B cell (primary cell): ENCODE data around the gene MBD3L2. TPM values are rescaled to one million over a fixed set of nuclear protein-coding genes. Genes with fewer than 3 reads are reported as not detected.
"Not testable (repeated sequence)": the region's sequence is repeated elsewhere in the genome, so short reads cannot be mapped to it uniquely, and the experiment has no call there.

Experiments used
- ATAC-seq: fragments of 200-7000 bp; cut with Tn5 transposase; one replicate; pipeline ENCODE4 v1.10.0; 2021; ENCODE audit warnings: low read depth, mild to moderate bottlenecking, moderate number of reproducible peaks, moderate library complexity
- CTCF ChIA-PET: fragments of 350-600 bp; sonication (Branson Sonifier 250); formaldehyde crosslinking; loops from one replicate; lab custom pipeline; 2021; ENCODE audit warnings: antibody characterized with exemption, inconsistent platforms; lab: Charles Lee
- POLR2A ChIA-PET: fragments of 350-600 bp; sonication (Branson Sonifier 250); formaldehyde crosslinking; loops from one replicate; lab custom pipeline; 2021; ENCODE audit warnings: antibody characterized with exemption; lab: Charles Lee
- DNase-seq: peaks from one replicate; pipeline ENCODE4 v3.0.0; 2013
- H2AFZ ChIP-seq: 2 replicates; pipeline ENCODE4 v1.6.1; 2012; ENCODE audit warnings: mild to moderate bottlenecking, low read depth, low read length; ENCODE audit not compliant: insufficient read depth, poor library complexity, severe bottlenecking
- H3K27ac ChIP-seq, 2 donors: 1 replicate in 1 of 2; 2 replicates in 1 of 2; pipeline ENCODE4 v1.5.1; 2012 to 2013; ENCODE audit warnings: low read length in 2 of 2, mild to moderate bottlenecking in 2 of 2, moderate library complexity in 1 of 2
- H3K27me3 ChIP-seq, 4 experiments: fragments of 200-600 bp in 1 of 4; sonication (generic) in 1 of 4; replicated peaks in 1 of 4; 1 replicate in 2 of 4; 2 replicates in 2 of 4; pipeline versions ENCODE4 v1.6.1 to v1.7.0; 2013 to 2016; ENCODE audit warnings: low read length in 3 of 4, mild to moderate bottlenecking in 2 of 4, mixed read lengths in 1 of 4, moderate library complexity in 1 of 4; ENCODE audit not compliant: insufficient read depth in 4 of 4, control insufficient read depth in 3 of 4; ENCODE audit errors: control extremely low read depth in 1 of 4
- H3K36me3 ChIP-seq, 2 experiments: replicated peaks in 1 of 2; 1 replicate in 1 of 2; 2 replicates in 1 of 2; pipeline versions ENCODE4 v1.6.1 to v1.7.1; 2013; ENCODE audit warnings: low read length in 1 of 2; ENCODE audit not compliant: insufficient read depth in 2 of 2, control insufficient read depth in 1 of 2; ENCODE audit errors: control extremely low read depth in 1 of 2, extremely low read depth in 1 of 2
- H3K4me1 ChIP-seq, 2 donors: fragments of 200-600 bp in 1 of 2; sonication (generic) in 1 of 2; 1 replicate in 1 of 2; 2 replicates in 1 of 2; pipeline versions ENCODE4 v1.5.1 to v1.6.1; 2013 to 2017; ENCODE audit warnings: low read length in 2 of 2; ENCODE audit not compliant: control insufficient read depth in 2 of 2, insufficient read depth in 2 of 2
- H3K4me2 ChIP-seq: replicated peaks from 2 replicates; pipeline ENCODE3; 2012; ENCODE audit warnings: mild to moderate bottlenecking, low read depth, low read length; ENCODE audit not compliant: poor library complexity, severe bottlenecking
- H3K4me3 ChIP-seq, 5 experiments: fragments of 200-600 bp in 1 of 5; sonication (generic) in 1 of 5; 1 replicate in 3 of 5; 2 replicates in 2 of 5; pipeline versions ENCODE4 v1.5.1 to v1.7.0; 2011 to 2016; ENCODE audit warnings: low read length in 4 of 5, mild to moderate bottlenecking in 4 of 5, low read depth in 2 of 5, control low read depth in 1 of 5, moderate library complexity in 1 of 5; ENCODE audit not compliant: insufficient read depth in 1 of 5; ENCODE audit errors: control extremely low read depth in 1 of 5, extremely low read depth in 1 of 5
- H3K79me2 ChIP-seq: fragments of 200-600 bp; sonication (generic); one replicate; pipeline ENCODE4 v1.6.0; 2016; ENCODE audit warnings: low read length; ENCODE audit not compliant: control insufficient read depth, insufficient read depth
- H3K9ac ChIP-seq: fragments of 200-600 bp; sonication (generic); 2 replicates; pipeline ENCODE4 v1.6.1; 2017; ENCODE audit warnings: mild to moderate bottlenecking, low read length, moderate library complexity
- H3K9me3 ChIP-seq, 3 donors: one replicate each; pipeline versions ENCODE4 v1.6.1 to v1.7.1; 2013; ENCODE audit warnings: low read length in 2 of 3; ENCODE audit not compliant: control insufficient read depth in 2 of 3, insufficient read depth in 1 of 3; ENCODE audit errors: control extremely low read depth in 1 of 3
- H4K20me1 ChIP-seq: 2 replicates; pipeline ENCODE4 v1.6.0; 2012; ENCODE audit warnings: mild to moderate bottlenecking, low read length; ENCODE audit not compliant: insufficient read depth, control insufficient read depth, poor library complexity, severe bottlenecking
- H3K27ac Mint-ChIP-seq: one replicate; pipeline ENCODE4 v1.8.0; 2021; ENCODE audit warnings: mixed read lengths
- H3K27me3 Mint-ChIP-seq: one replicate; pipeline ENCODE4 v1.8.0; 2021; ENCODE audit warnings: mixed read lengths
- H3K4me1 Mint-ChIP-seq: one replicate; pipeline ENCODE4 v1.8.0; 2021; ENCODE audit warnings: mixed read lengths
- H3K4me3 Mint-ChIP-seq: one replicate; pipeline ENCODE4 v1.8.0; 2021; ENCODE audit warnings: mixed read lengths
- H3K9me3 Mint-ChIP-seq: one replicate; pipeline ENCODE4 v1.8.0; 2022; ENCODE audit warnings: mixed read lengths; ENCODE audit not compliant: insufficient read depth
- WGBS: methylation state at CpG from one replicate; pipeline ENCODE4 v1.1.5; 2013; ENCODE audit warnings: missing lambda C conversion rate; ENCODE audit not compliant: insufficient coverage; 5-methylcytosine and 5-hydroxymethylcytosine counted together
- intact Hi-C: fragments of 100-400 bp; cut with micrococcal nuclease; formaldehyde crosslinking; loops from one replicate; pipeline ENCODE4 v1.10.0; 2022
- polyA plus RNA-seq: library from polyadenylated mRNA; depleted of rRNA; stranded (reverse); fragments of >200 nt; gene quantifications from 2 replicates; pipeline ENCODE4 v1.2.3, GENCODE V29; 2012
- total RNA-seq, 2 donors: library from RNA; stranded (reverse); fragments of 120-200 nt in 1 of 2; gene quantifications; 1 replicate in 1 of 2; 2 replicates in 1 of 2; pipeline versions ENCODE4 v1.2.3 to v1.2.4, GENCODE V29; 2013 to 2022

MBD3L2 gene
- total and polyA plus RNA-seq, 2 donors (not counting 1 experiment from before 2014, with no cell fraction given), result not detected

GRCh38 chr19:7028790-7029189 lies 20.3 kb upstream of the MBD3L2 start:
- no CpG with 5 or more reads among the region's 1 CpG for WGBS
- H3K27ac ChIP-seq, H3K4me2 ChIP-seq, H3K79me2 ChIP-seq, H3K9ac ChIP-seq, H3K4me1 ChIP-seq, H3K27me3 ChIP-seq, H3K27me3 Mint-ChIP-seq, H3K4me1 Mint-ChIP-seq, POLR2A ChIA-PET, H3K9me3 Mint-ChIP-seq, DNase-seq, ATAC-seq, H3K9me3 ChIP-seq, H3K36me3 ChIP-seq, H3K4me3 ChIP-seq, H4K20me1 ChIP-seq, H3K27ac Mint-ChIP-seq, H2AFZ ChIP-seq, intact Hi-C loops, CTCF ChIA-PET, H3K4me3 Mint-ChIP-seq: not testable (repeated sequence)

- CTCF ChIA-PET, intact Hi-C loops, POLR2A ChIA-PET: not testable (repeated sequence)
These were observed 18.8 kb upstream of the MBD3L2 start, which contains the start of gene MBD3L5 for GRCh38 chr19:7030278-7030677. Gene MBD3L5 (plus strand): TSS chr19:7030578. CDS start chr19:7030612, 34 bp downstream.

GRCh38 chr19:7040079-7040478 lies 9.0 kb upstream of the MBD3L2 start, which contains the start of gene MBD3L4:
Gene MBD3L4 (minus strand): TSS chr19:7040179. CDS start chr19:7040144, 35 bp downstream.
- intact Hi-C loops, H3K27ac ChIP-seq, H3K27me3 Mint-ChIP-seq, H3K4me3 ChIP-seq, H3K4me1 ChIP-seq, POLR2A ChIA-PET, H3K36me3 ChIP-seq, H3K4me1 Mint-ChIP-seq, H3K4me3 Mint-ChIP-seq, DNase-seq, H2AFZ ChIP-seq, H3K27me3 ChIP-seq, CTCF ChIA-PET, H3K9me3 Mint-ChIP-seq, H4K20me1 ChIP-seq, H3K27ac Mint-ChIP-seq, H3K9me3 ChIP-seq, H3K79me2 ChIP-seq, H3K9ac ChIP-seq, ATAC-seq, H3K4me2 ChIP-seq: not testable (repeated sequence)
- WGBS, result no CpG with 5 or more reads among the region's 9 CpGs

More at GRCh38 chr19:7030278-7030677, 18.8 kb upstream of the MBD3L2 start, which contains the start of gene MBD3L5:
- not testable (repeated sequence) for ATAC-seq, H3K79me2 ChIP-seq, H3K4me3 ChIP-seq, H3K4me3 Mint-ChIP-seq, H3K9ac ChIP-seq, H3K27ac ChIP-seq, H3K9me3 ChIP-seq, H3K9me3 Mint-ChIP-seq, H3K27me3 Mint-ChIP-seq, H3K4me2 ChIP-seq, H3K27ac Mint-ChIP-seq, H3K36me3 ChIP-seq, H3K4me1 Mint-ChIP-seq, H3K4me1 ChIP-seq, H4K20me1 ChIP-seq, H2AFZ ChIP-seq, DNase-seq, H3K27me3 ChIP-seq
- WGBS, result no CpG with 5 or more reads among the region's 9 CpGs

- H3K4me1 Mint-ChIP-seq, H3K27me3 Mint-ChIP-seq, H3K4me3 Mint-ChIP-seq, H3K4me1 ChIP-seq, H3K9me3 Mint-ChIP-seq, H3K79me2 ChIP-seq, intact Hi-C loops, DNase-seq, H3K27me3 ChIP-seq, ATAC-seq, H3K27ac Mint-ChIP-seq, POLR2A ChIA-PET, H3K4me2 ChIP-seq, CTCF ChIA-PET, H2AFZ ChIP-seq, H3K4me3 ChIP-seq, H3K27ac ChIP-seq, H3K9me3 ChIP-seq, H3K9ac ChIP-seq, H3K36me3 ChIP-seq, H4K20me1 ChIP-seq: not testable (repeated sequence)
- WGBS, result no CpG with 5 or more reads among the region's 2 CpGs
These were observed 7.6 kb upstream of the MBD3L2 start for GRCh38 chr19:7041563-7041962.
